ENCODE measurements around the gene ACP7.

Gene ACP7

GRCh38 chr19:39157997-39158389 is 73.8 kb downstream of the ACP7 start:
- TF ChIP-seq, protein P1, sequence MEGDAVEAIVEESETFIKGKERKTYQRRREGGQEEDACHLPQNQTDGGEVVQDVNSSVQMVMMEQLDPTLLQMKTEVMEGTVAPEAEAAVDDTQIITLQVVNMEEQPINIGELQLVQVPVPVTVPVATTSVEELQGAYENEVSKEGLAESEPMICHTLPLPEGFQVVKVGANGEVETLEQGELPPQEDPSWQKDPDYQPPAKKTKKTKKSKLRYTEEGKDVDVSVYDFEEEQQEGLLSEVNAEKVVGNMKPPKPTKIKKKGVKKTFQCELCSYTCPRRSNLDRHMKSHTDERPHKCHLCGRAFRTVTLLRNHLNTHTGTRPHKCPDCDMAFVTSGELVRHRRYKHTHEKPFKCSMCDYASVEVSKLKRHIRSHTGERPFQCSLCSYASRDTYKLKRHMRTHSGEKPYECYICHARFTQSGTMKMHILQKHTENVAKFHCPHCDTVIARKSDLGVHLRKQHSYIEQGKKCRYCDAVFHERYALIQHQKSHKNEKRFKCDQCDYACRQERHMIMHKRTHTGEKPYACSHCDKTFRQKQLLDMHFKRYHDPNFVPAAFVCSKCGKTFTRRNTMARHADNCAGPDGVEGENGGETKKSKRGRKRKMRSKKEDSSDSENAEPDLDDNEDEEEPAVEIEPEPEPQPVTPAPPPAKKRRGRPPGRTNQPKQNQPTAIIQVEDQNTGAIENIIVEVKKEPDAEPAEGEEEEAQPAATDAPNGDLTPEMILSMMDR (IDR thresholded peaks at IDR 0.05; ENCODE audit: low read length): no peak
- no peak for TF ChIP-seq EZH2phosphoT487 (IDR thresholded peaks at IDR 0.05; ENCODE audit: low read length)
- no peak for TF ChIP-seq EZH2 (optimal IDR thresholded peaks at IDR 0.05; ENCODE audit: low read depth, low read length)
- no peaks in the 10 kb centered on the region for H4K20me1 ChIP-seq (ENCODE audit: insufficient read depth, low read length)
- no peaks in the 10 kb centered on the region for H3K27me3 ChIP-seq (replicated peaks; ENCODE audit: insufficient read depth, low read length)
- no peaks in the 10 kb centered on the region for H3K9me2 ChIP-seq (replicated peaks; ENCODE audit: insufficient read depth, low read length)
- H3K79me2 ChIP-seq (ENCODE audit: low read length): peaks cover 8% of the 10 kb centered on the region
- H3K4me2 ChIP-seq (ENCODE audit: low read depth, low read length): no peak overlapping the region
- H3K4me3 ChIP-seq (ENCODE audit: low read length): no peak overlapping the region
- H3K36me3 ChIP-seq (replicated peaks; ENCODE audit: insufficient read depth, low read length): no peaks in the 10 kb centered on the region
- H3K9ac ChIP-seq (ENCODE audit: low read length): no peak overlapping the region
- no peak overlapping the region for H3K27ac ChIP-seq (ENCODE audit: low read length)
- H2AFZ ChIP-seq (ENCODE audit: low read length): no peak overlapping the region
- no peaks in the 10 kb centered on the region for H3K9me3 ChIP-seq (replicated peaks; ENCODE audit: insufficient read depth, low read length)
- H3K4me1 ChIP-seq (ENCODE audit: low read length): no peaks in the 10 kb centered on the region
- no peak for DNase-seq
- no peaks in the 10 kb centered on the region for H3F3A ChIP-seq (ENCODE audit: insufficient read depth, low read length)

DNA sequence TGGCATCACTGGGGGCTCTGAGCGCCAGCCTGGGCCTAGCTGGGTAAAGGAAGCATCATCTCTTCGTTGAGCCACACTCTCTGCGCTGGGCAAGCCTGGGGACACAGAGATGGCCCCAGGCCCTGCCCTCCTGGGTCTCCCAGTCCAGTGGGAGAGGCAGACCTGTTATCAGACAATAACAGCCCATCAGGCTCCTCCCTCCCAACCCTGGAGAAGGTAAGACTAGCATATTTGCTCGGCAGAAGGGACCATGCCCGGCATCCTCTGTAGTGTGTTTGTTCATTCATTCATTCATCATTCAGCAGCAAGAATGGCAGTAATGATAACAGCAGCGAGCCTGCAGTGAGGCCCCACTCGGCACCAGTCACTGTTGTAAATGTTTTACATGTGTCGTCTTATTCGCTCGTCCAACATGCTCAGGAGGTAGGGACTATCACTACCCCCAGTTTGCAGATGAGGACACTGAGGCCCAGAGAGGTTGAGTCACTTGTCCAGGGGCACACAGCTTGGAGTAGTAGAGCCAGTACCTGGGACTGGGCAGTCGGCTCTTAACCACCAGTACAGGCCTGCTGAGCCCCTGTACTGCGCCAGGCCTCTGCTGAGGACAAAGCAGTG is 74.6 kb downstream of the ACP7 start:
- no peaks in the 10 kb centered on the region for H3F3A ChIP-seq (ENCODE audit: insufficient read depth, low read length)
- TF ChIP-seq, protein P1 (IDR thresholded peaks at IDR 0.05; ENCODE audit: low read length): no peak
- no peak for TF ChIP-seq EZH2 (optimal IDR thresholded peaks at IDR 0.05; ENCODE audit: low read depth, low read length)
- no peak for TF ChIP-seq EZH2phosphoT487 (IDR thresholded peaks at IDR 0.05; ENCODE audit: low read length)
- no peak overlapping the region for H3K9ac ChIP-seq (ENCODE audit: low read length)
- no peak overlapping the region for H3K4me3 ChIP-seq (ENCODE audit: low read length)
- no peaks in the 10 kb centered on the region for H4K20me1 ChIP-seq (ENCODE audit: insufficient read depth, low read length)
- no peaks in the 10 kb centered on the region for H3K27me3 ChIP-seq (replicated peaks; ENCODE audit: insufficient read depth, low read length)
- no peak overlapping the region for H3K4me2 ChIP-seq (ENCODE audit: low read depth, low read length)
- no peaks in the 10 kb centered on the region for H3K36me3 ChIP-seq (replicated peaks; ENCODE audit: insufficient read depth, low read length)
- H3K9me3 ChIP-seq (replicated peaks; ENCODE audit: insufficient read depth, low read length): no peaks in the 10 kb centered on the region
- no peaks in the 10 kb centered on the region for H3K9me2 ChIP-seq (replicated peaks; ENCODE audit: insufficient read depth, low read length)
- no peak for DNase-seq
- no peaks in the 10 kb centered on the region for H3K4me1 ChIP-seq (ENCODE audit: low read length)
- no peak overlapping the region for H3K27ac ChIP-seq (ENCODE audit: low read length)
- H3K79me2 ChIP-seq (ENCODE audit: low read length): peaks cover 8% of the 10 kb centered on the region
- no peak overlapping the region for H2AFZ ChIP-seq (ENCODE audit: low read length)

GRCh38 chr19:39160523-39160861 is 76.3 kb downstream of the ACP7 start:
- TF ChIP-seq, protein P1 (IDR thresholded peaks at IDR 0.05; ENCODE audit: low read length): no peak
- TF ChIP-seq EZH2phosphoT487 (IDR thresholded peaks at IDR 0.05; ENCODE audit: low read length): no peak
- no peak for TF ChIP-seq EZH2 (optimal IDR thresholded peaks at IDR 0.05; ENCODE audit: low read depth, low read length)
- no peaks in the 10 kb centered on the region for H3K27me3 ChIP-seq (replicated peaks; ENCODE audit: insufficient read depth, low read length)
- H3K36me3 ChIP-seq (replicated peaks; ENCODE audit: insufficient read depth, low read length): no peaks in the 10 kb centered on the region
- H3K79me2 ChIP-seq (ENCODE audit: low read length): peaks cover 8% of the 10 kb centered on the region
- H3K4me1 ChIP-seq (ENCODE audit: low read length): no peaks in the 10 kb centered on the region
- H4K20me1 ChIP-seq (ENCODE audit: insufficient read depth, low read length): no peaks in the 10 kb centered on the region
- no peak for DNase-seq
- H2AFZ ChIP-seq (ENCODE audit: low read length): no peak overlapping the region
- H3F3A ChIP-seq (ENCODE audit: insufficient read depth, low read length): no peaks in the 10 kb centered on the region
- H3K27ac ChIP-seq (ENCODE audit: low read length): no peak overlapping the region
- H3K9me2 ChIP-seq (replicated peaks; ENCODE audit: insufficient read depth, low read length): no peaks in the 10 kb centered on the region
- H3K4me3 ChIP-seq (ENCODE audit: low read length): no peak overlapping the region
- H3K9ac ChIP-seq (ENCODE audit: low read length): no peak overlapping the region
- H3K4me2 ChIP-seq (ENCODE audit: low read depth, low read length): no peak overlapping the region
- no peaks in the 10 kb centered on the region for H3K9me3 ChIP-seq (replicated peaks; ENCODE audit: insufficient read depth, low read length)
